ENCODE data around the gene OR52L1. TPM values are rescaled to one million over a fixed set of nuclear protein-coding genes. Genes with fewer than 3 reads are reported as not detected.
A peak's percentile ranks its signal among the peaks of the same experiment; 100 is the strongest.
"Not testable (repeated sequence)": the region's sequence is repeated elsewhere in the genome, so short reads cannot be mapped to it uniquely, and the experiment has no call there.

OR52L1 gene
- total RNA-seq (2014; rRNA removed; shearing (Covaris generic)): 0.37 TPM in 1 of 2 replicates, not detected in the other

DNA sequence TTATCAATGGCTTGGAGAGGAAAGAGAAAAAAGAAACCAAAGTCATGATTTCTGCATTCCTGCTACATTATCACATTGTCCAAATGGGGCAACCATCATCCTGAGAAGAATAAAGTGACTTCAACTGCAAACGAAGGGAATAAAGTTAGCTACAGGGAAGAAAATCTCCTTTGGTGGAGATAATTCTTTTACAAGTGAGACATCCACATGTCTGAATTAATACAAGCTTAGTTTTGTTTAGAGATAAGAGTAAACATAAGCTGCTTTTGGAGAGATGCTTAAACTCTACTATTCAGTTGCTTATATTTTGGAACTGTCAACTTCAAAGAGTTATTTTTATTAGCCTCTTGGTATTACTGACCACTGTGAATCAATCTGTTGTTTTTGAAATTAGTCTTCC is at the start of gene OR52L1:
TSS of gene OR52L1 (minus strand) at position 101 of the 400 bp plus-strand sequence. CDS start at position 46, 55 bp downstream.
- no peak for DNase-seq (ENCODE audit: low read depth)

GRCh38 chr11:6030708-6031405 is 44.1 kb upstream of the OR52L1 start, which contains the start of gene OR56A1:
Gene OR56A1 (minus strand): TSS chr11:6030758. CDS start chr11:6027692, 3,066 bp downstream.
- DNase-seq (ENCODE audit: low read depth): no peak

- no peak for DNase-seq (ENCODE audit: low read depth)
Measured at GRCh38 chr11:6027501-6027900, 40.7 kb upstream of the OR52L1 start.

- DNase-seq (ENCODE audit: low read depth): no peak
Measured at GRCh38 chr11:6025056-6025455, 38.3 kb upstream of the OR52L1 start.

DNA sequence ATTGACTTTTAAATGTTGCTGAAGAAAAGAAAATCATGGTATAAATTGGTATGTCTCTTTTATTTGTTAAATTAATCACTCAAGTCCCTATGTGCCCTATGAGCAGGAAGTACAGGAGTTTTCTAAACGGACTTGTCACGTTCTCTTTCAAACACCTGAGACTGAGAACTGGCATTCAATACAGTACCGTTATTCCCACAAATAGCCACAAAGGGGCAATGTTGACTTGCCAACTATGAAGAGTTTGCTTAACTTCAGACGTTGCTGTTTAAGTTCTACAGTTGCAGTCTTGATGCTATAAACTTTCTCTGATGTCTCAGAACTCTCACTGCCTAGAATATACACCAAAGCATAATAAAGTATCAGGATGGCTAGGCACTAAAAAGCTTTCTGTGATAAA is 36.2 kb upstream of the OR52L1 start:
- peak; percentile 40 for DNase-seq (ENCODE audit: low read depth)

DNA sequence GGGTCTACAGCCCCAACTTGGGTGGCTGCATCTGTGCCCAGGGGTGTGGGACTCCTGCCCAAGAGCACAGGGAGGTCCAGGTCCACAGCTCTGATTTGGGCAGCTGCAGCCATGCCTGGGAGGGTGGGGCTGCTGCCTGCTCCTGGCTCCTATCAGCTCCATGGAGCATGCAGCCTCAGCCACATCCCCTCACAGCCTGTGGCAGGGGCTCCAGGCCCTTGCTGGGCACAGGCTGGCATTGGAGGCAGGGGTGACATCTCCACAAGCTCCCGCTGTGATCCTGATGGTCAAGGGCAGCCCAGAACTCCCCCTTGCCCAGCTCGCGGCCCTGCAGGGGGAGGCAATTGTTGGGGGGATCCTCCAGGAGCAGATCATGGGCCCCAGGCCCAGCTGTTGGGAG is 26.3 kb upstream of the OR52L1 start:
- DNase-seq (ENCODE audit: low read depth): no peak

GRCh38 chr11:6012035-6012668 is 25.4 kb upstream of the OR52L1 start:
- no peak for DNase-seq (ENCODE audit: low read depth)

DNA sequence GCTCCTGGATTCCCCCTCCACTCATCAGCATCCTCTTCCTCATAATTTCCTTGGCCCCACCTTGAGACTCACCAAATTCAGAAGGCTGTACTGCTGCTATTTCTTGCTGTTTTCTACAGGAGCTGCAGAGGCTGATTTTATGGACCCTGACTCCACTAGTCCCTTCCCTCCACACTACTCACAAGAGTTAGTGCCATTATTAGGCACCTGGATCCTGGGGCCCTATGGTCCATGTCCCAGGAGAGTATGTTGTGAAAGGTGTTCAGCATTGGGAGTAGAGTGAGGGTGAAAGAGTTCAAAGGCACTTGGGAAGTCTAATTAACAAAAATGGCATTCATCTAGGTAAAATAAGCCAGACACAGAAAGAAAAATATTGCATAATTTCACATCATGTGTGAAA is 20.1 kb upstream of the OR52L1 start, which contains the start of gene OR56A4:
TSS of gene OR56A4 (minus strand) at position 101 of the 400 bp plus-strand sequence. CDS start 3,954 bp downstream, outside the sequence.
- DNase-seq (ENCODE audit: low read depth): no peak

- no peak for DNase-seq (ENCODE audit: low read depth)
Measured at GRCh38 chr11:6006395-6006794, 19.6 kb upstream of the OR52L1 start.

DNA sequence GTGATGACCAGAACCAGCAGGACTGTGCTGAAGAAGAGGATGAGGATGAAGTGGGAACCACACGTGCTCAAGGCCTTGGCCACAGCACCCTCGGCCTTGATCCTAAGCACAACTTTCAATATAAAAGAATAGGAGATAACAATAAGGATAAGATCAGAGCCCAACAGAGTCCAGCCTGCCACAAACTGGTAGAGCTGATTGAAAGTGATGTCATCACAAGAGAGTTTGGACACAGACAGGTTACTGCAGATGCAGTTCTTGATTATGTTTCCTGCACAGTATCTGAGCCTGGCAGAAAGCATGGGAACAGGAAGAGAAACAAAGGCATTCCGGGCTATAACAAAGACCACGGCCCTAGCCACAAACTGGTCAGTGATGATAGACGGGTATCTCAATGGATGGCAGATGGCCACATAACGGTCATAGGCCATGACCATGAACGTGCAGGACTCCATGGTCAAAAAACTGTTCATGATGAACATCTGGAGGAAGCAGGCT is 15.5 kb upstream of the OR52L1 start:
- DNase-seq (ENCODE audit: low read depth): no peak

GRCh38 chr11:5994791-5995190 is 8.0 kb upstream of the OR52L1 start:
- no peak for DNase-seq (ENCODE audit: low read depth)

DNA sequence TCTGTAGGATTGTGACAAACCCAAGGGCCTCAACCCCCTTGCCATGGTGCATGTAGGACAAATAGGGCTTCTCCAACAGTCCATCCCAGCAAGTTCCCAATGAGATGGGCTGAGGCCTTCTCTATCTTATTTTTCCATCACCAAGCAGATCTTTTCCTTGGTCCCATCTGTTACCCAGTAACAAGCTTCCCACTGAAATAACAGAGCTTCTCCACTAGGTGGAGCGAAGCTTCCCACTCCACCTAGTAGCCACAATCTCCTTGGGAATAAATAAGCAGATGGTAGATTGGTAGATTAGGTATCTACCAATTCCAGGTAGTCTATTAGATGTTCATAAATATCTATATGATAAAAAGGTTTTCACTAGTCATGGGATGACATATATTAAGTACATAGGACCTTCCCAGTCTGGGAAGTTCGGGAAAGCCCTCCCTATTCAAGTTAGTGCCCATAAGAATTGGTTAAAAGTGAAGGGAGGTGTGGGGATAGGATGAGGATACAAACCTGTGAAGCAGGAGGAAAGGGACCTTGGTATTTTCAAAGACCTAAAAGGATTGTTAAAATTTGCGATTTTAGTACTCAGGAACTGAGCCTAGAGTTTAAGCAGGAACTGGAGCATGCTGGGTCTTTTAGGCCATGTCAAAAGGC is 5.9 kb upstream of the OR52L1 start:
- DNase-seq (ENCODE audit: low read depth): peak; percentile 19

- DNase-seq (ENCODE audit: low read depth): no peak
Measured at GRCh38 chr11:5992150-5992549, 5.4 kb upstream of the OR52L1 start.

DNA sequence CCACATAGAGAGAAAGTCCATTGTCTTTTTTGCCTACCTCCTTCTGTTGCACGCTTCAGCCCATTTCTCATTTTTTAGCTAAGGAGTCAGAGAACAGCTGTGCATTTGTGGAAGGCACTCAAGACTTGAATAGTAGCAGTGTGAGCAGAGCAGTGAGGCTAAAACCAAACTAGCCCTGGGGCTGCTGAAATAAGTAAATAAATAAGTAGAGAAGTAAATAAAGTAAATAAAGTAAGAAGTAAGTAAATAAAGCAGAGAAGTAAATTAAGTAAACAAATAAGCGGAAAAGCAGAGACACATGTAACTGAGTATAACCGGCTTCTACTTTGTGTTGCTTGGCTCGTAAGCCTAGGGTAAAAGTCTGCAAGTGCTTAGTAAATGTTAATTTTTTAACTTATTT is 2.4 kb upstream of the OR52L1 start:
- DNase-seq (ENCODE audit: low read depth): no peak

DNA sequence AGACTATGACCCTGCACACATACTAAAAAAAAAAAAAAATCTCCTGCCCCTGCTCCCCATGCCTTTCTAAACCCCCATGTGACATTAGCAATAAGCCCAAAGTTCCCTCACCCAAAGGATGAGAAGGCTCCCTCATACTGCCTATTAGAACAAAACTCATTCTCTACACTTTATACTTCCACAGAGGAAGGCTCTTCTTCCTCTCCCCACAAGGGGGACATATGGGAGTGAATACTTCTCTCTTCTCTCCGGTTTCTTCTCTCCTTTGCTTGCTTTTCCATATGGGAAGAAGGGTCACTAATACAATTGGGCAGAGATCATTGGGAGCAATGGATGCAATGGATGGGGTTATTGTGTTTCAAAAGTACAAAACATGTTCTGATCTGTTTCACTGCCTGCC is 3.3 kb downstream of the OR52L1 start:
- DNase-seq (ENCODE audit: low read depth): no peak

DNA sequence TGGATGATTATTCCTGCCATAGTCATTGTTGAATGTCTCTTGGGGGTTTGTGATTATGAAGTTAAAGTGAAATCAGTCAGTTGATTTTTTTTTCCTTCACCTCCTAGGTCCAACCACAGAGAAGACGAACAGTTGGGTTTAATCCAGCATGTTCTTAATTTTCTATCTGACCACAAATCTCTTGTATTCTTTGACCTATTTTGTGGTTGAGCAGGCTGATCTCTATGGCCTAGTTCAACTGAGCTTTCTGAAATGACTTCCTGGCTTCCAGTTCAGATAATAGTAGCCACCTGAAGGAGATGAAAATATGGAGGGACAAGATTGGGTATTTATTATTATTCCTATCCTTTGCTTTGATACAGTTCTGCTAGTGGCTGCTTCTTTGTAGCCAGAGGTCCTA is 13.3 kb downstream of the OR52L1 start:
- no peak for DNase-seq (ENCODE audit: low read depth)

DNA sequence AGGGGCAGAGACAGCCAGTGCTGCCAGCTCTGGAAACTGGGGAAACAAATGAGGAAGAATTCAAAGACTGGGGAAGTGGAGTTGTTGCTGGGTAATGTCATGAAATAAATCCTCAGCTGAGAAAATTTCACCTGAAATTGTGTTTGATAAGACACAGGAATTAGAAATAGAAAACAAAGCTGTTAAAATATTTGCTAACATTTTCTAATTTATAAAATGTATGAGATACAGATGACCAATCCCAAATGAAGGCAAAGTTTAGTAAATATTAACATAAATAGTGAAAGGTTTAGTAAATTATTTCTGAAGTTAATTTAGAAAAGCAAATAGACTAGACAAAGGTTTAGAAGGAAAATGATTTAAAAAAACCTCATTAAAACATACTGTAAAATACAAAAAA is 18.4 kb downstream of the OR52L1 start, which contains the start of gene OR56A5:
TSS of gene OR56A5 (minus strand) at position 101 of the 400 bp plus-strand sequence. CDS start at position 101, 0 bp downstream.
- DNase-seq (ENCODE audit: low read depth): no peak

- DNase-seq (ENCODE audit: low read depth): no peak
Measured at GRCh38 chr11:5967708-5968107, 19.1 kb downstream of the OR52L1 start.

- no peak for DNase-seq (ENCODE audit: low read depth)
Measured at GRCh38 chr11:5966958-5967357, 19.8 kb downstream of the OR52L1 start.

- not testable (repeated sequence) for DNase-seq (ENCODE audit: low read depth)
Measured at GRCh38 chr11:5960704-5961320, 26.0 kb downstream of the OR52L1 start.

DNA sequence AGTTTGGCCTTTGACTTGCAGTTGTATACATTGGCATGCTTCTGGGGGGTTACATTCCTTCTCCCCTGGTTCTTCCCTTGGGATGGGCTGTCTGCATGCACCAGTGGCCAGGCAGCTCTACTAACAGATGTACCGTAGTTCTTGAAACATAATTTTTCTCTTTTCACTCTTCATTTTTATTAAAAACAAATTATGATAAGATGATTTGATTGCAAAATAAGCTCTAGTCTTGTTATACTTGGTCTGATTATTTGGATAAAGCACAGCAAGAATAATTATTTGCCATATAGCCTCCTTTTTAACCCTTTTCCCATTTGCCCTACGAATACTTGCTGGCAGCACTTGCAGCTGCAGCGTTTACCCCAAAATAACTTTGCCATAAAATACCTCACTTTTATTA is 31.2 kb downstream of the OR52L1 start:
- no peak for DNase-seq (ENCODE audit: low read depth)

DNA sequence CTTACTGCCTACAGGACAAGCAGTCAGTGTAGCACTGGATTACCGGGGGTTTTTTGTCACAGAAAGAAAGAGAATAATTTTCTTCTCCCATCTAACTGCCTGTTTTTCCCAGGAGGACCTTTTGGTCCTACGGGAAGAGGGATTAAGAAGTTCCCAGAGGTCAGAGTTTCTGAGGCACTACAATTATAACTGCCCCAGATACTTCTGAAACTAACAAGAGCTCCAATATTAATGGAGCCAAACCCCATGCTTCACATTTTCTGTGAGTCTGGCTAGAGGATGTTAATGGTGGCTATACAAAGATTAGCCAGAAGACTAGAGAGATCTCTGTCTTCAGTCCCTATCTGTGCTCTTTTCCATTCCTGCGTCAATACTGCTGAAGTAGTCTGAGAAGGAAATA is 44.8 kb downstream of the OR52L1 start, which contains the start of gene OR56A3:
TSS of gene OR56A3 (plus strand) at position 301 of the 400 bp plus-strand sequence. CDS start 5,096 bp downstream, outside the sequence.
- no peak for DNase-seq (ENCODE audit: low read depth)

All from M059J (cell line).